Neuronal stem cell (in vitro differentiated cells): ENCODE measurements around the gene OLFM3.

Experiments used
- DNase-seq: peaks from one replicate; pipeline ENCODE4 v3.0.0-alpha.2; 2013; ENCODE audit warnings: low spot score
- H2AFZ ChIP-seq: one replicate; pipeline ENCODE4 v1.6.1; 2013; ENCODE audit warnings: mild to moderate bottlenecking, low read length, inconsistent platforms
- H2AK5ac ChIP-seq: 2 replicates; pipeline ENCODE4 v1.6.1; 2013; ENCODE audit warnings: low read depth, mild to moderate bottlenecking, inconsistent platforms, low read length, moderate library complexity, mixed read lengths
- H2BK120ac ChIP-seq: 2 replicates; pipeline ENCODE4 v1.6.1; 2013; ENCODE audit warnings: low read depth, mild to moderate bottlenecking, inconsistent platforms, low read length, moderate library complexity, mixed read lengths
- H2BK12ac ChIP-seq: one replicate; pipeline ENCODE4 v1.6.1; 2013; ENCODE audit warnings: low read length, inconsistent platforms
- H2BK15ac ChIP-seq: 2 replicates; pipeline ENCODE4 v1.6.1; 2013; ENCODE audit warnings: mild to moderate bottlenecking, low read length, inconsistent platforms, mixed read lengths
- H2BK5ac ChIP-seq: one replicate; pipeline ENCODE4 v1.6.1; 2013; ENCODE audit warnings: inconsistent platforms, mild to moderate bottlenecking, low read length, moderate library complexity
- H3K14ac ChIP-seq: one replicate; pipeline ENCODE4 v1.6.1; 2013; ENCODE audit warnings: low read length, inconsistent platforms
- H3K18ac ChIP-seq: 2 replicates; pipeline ENCODE4 v1.6.1; 2013; ENCODE audit warnings: low read length, inconsistent platforms
- H3K23ac ChIP-seq: 2 replicates; pipeline ENCODE4 v1.6.1; 2013; ENCODE audit warnings: low read depth, mild to moderate bottlenecking, mixed read lengths, low read length, inconsistent platforms; ENCODE audit not compliant: poor library complexity
- H3K27ac ChIP-seq: replicated peaks from 3 replicates; pipeline ENCODE4 v1.5.1; 2013; ENCODE audit warnings: low read length, inconsistent platforms
- H3K27me3 ChIP-seq, 3 experiments: 2 replicates each; pipeline ENCODE4 v1.6.1; 2013; ENCODE audit warnings: low read length in 3 of 3, mild to moderate bottlenecking in 2 of 3, inconsistent platforms in 1 of 3, low read depth in 1 of 3, mixed read lengths in 1 of 3, moderate library complexity in 1 of 3; ENCODE audit not compliant: control insufficient read depth in 3 of 3, insufficient read depth in 3 of 3
- H3K36me3 ChIP-seq, 2 donors: replicated peaks in 1 of 2; 2 replicates each; pipeline ENCODE4 v1.6.1; 2013; ENCODE audit warnings: low read length in 2 of 2; ENCODE audit not compliant: control insufficient read depth in 2 of 2, insufficient read depth in 2 of 2
- H3K4ac ChIP-seq: 2 replicates; pipeline ENCODE4 v1.6.1; 2013; ENCODE audit warnings: inconsistent platforms, mild to moderate bottlenecking, low read length, moderate library complexity
- H3K4me1 ChIP-seq, 2 donors: 1 replicate in 1 of 2; 2 replicates in 1 of 2; pipeline ENCODE4 v1.6.1; 2013; ENCODE audit warnings: low read length in 2 of 2, low read depth in 1 of 2; ENCODE audit not compliant: control insufficient read depth in 2 of 2, insufficient read depth in 1 of 2
- H3K4me2 ChIP-seq: one replicate; pipeline ENCODE4 v1.6.1; 2013; ENCODE audit warnings: mild to moderate bottlenecking, low read length, inconsistent platforms; ENCODE audit not compliant: insufficient read depth, poor library complexity, severe bottlenecking
- H3K4me3 ChIP-seq, 2 donors: 2 replicates each; pipeline ENCODE4 v1.5.1; 2013; ENCODE audit warnings: low read length in 2 of 2, mild to moderate bottlenecking in 2 of 2, inconsistent platforms in 1 of 2, moderate library complexity in 1 of 2
- H3K79me1 ChIP-seq: one replicate; pipeline ENCODE4 v1.6.1; 2013; ENCODE audit warnings: low read depth, mild to moderate bottlenecking, inconsistent platforms, low read length, moderate library complexity
- H3K9ac ChIP-seq: one replicate; pipeline ENCODE4 v1.6.1; 2013; ENCODE audit warnings: mild to moderate bottlenecking, low read depth, low read length, inconsistent platforms; ENCODE audit not compliant: poor library complexity
- H3K9me3 ChIP-seq, 2 donors: replicated peaks in 1 of 2; 2 replicates each; pipeline versions ENCODE3 to v1.6.1; 2013; ENCODE audit warnings: low read length in 2 of 2, mild to moderate bottlenecking in 2 of 2, inconsistent platforms in 1 of 2, low read depth in 1 of 2, mixed read lengths in 1 of 2, moderate library complexity in 1 of 2; ENCODE audit not compliant: control insufficient read depth in 2 of 2, insufficient read depth in 1 of 2
- H4K8ac ChIP-seq: one replicate; pipeline ENCODE4 v1.6.1; 2013; ENCODE audit warnings: low read depth, mild to moderate bottlenecking, inconsistent platforms, low read length, moderate library complexity
- H4K91ac ChIP-seq: one replicate; pipeline ENCODE4 v1.6.1; 2013; ENCODE audit warnings: low read length, low read depth, mild to moderate bottlenecking, inconsistent platforms; ENCODE audit not compliant: poor library complexity
- WGBS, 2 donors: extraction: QIAGEN DNeasy Blood & Tissue Kit; methylation state at CpG; one replicate each; pipeline ENCODE4 v1.1.7; 2013; ENCODE audit warnings: missing lambda C conversion rate in 2 of 2, mixed read lengths in 1 of 2; ENCODE audit not compliant: insufficient read length in 2 of 2, insufficient replicate concordance in 1 of 2; ENCODE audit errors: extremely low coverage in 2 of 2; 5-methylcytosine and 5-hydroxymethylcytosine counted together

Gene OLFM3

DNA sequence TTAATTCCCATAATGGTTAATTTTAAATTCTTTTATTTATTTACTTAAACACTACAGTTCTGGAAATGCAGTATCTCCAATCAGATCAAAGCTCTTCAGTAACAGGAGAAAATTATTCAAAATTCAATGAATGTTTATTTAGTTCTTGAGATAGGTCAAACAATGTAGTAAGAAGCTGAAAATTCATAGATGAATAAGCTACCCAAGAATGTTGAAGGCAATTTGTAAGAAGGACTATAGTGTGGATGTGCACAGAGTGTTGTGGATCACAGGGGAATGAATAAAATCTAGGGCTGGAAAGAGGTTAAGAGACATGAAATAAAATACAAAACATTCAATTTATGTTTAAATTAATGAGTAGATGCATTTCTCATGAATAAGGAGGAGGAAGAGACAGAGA, 72.0 kb downstream of the OLFM3 start:
- no peak overlapping the region for H2BK12ac ChIP-seq
- no peak overlapping the region for H4K91ac ChIP-seq
- H3K14ac ChIP-seq, result no peak overlapping the region
- peaks cover 1 to 6% of the 10 kb centered on the region in 2 donors for H3K4me1 ChIP-seq
- no peak overlapping the region for H2BK120ac ChIP-seq
- no peak overlapping the region for H3K4me2 ChIP-seq
- H2AK5ac ChIP-seq, result no peak overlapping the region
- no peak overlapping the region for H2BK5ac ChIP-seq
- H3K27me3 ChIP-seq, result no peaks in the 10 kb centered on the region
- H2BK15ac ChIP-seq, result no peak overlapping the region
- no peak overlapping the region for H3K18ac ChIP-seq
- H3K9me3 ChIP-seq, result no peaks in the 10 kb centered on the region
- H3K4me3 ChIP-seq, result no peak overlapping the region
- no peak overlapping the region for H3K23ac ChIP-seq
- H3K9ac ChIP-seq, result no peak overlapping the region
- no peak for DNase-seq
- no peak overlapping the region for H3K4ac ChIP-seq
- H3K27ac ChIP-seq, result no peak overlapping the region
- no peak overlapping the region for H4K8ac ChIP-seq
- H2AFZ ChIP-seq, result no peak overlapping the region
- no peaks in the 10 kb centered on the region for H3K79me1 ChIP-seq
- no peaks in the 10 kb centered on the region for H3K36me3 ChIP-seq

GRCh38 chr1:101920577-101920976, 76.1 kb downstream of the OLFM3 start:
- Histone ChIP-seq H3K4me2 (no peak overlapping the region), H3K9ac (no peak overlapping the region), H3K9me3 (no peaks in the 10 kb centered on the region), H3K27me3 (no peaks in the 10 kb centered on the region), H3K18ac (no peak overlapping the region), H2BK12ac (no peak overlapping the region), H3K14ac (no peak overlapping the region), H2BK120ac (no peak overlapping the region), H3K79me1 (no peaks in the 10 kb centered on the region), H2AK5ac (no peak overlapping the region), H2AFZ (peak overlapping the region; percentile 24), H3K4ac (no peak overlapping the region), H2BK15ac (no peak overlapping the region), H4K8ac (no peak overlapping the region), H3K36me3 (no peaks in the 10 kb centered on the region), H3K4me3 (no peak overlapping the region), H3K4me1 (peaks cover 0 to 6% of the 10 kb centered on the region in 2 donors), H3K27ac (no peak overlapping the region), H2BK5ac (no peak overlapping the region), H4K91ac (no peak overlapping the region), H3K23ac (no peak overlapping the region)
- no CpG with 5 or more reads among the region's 1 CpG for WGBS, 2 donors
- no peak for DNase-seq

DNA sequence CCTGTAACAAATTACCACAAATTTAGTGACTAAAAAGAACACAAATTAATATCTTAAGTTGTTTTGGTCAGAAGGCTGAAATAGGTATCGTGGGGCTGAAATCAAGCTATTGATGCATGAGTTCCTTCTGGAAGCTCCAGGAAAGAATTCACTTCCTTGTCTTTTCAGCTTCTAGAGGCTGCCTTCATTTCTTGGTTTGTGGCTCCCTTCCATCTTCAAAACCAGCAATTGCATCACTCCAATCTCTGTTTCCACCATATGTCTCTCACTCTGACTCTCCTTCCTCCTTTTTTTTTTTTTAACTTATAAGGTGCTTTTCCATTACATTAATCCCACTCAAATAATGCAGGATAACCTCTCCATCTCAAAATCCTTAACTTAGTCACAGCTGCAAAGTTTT, 78.4 kb downstream of the OLFM3 start:
- H3K18ac ChIP-seq, result no peak overlapping the region
- H3K4ac ChIP-seq, result no peak overlapping the region
- H3K23ac ChIP-seq, result no peak overlapping the region
- no peak overlapping the region for H4K91ac ChIP-seq
- H2BK120ac ChIP-seq, result no peak overlapping the region
- no peaks in the 10 kb centered on the region for H3K36me3 ChIP-seq
- no peak overlapping the region for H3K4me3 ChIP-seq
- H2AK5ac ChIP-seq, result no peak overlapping the region
- H2BK12ac ChIP-seq, result no peak overlapping the region
- H3K9me3 ChIP-seq, result no peaks in the 10 kb centered on the region
- H3K14ac ChIP-seq, result no peak overlapping the region
- no peaks in the 10 kb centered on the region for H3K79me1 ChIP-seq
- WGBS, 2 donors, result no CpG with 5 or more reads among the region's 1 CpG
- no peak overlapping the region for H3K27ac ChIP-seq
- H4K8ac ChIP-seq, result no peak overlapping the region
- H2BK15ac ChIP-seq, result no peak overlapping the region
- no peak for DNase-seq
- no peak overlapping the region for H3K4me2 ChIP-seq
- H3K27me3 ChIP-seq, result no peaks in the 10 kb centered on the region
- no peak overlapping the region for H3K9ac ChIP-seq
- H2AFZ ChIP-seq, result no peak overlapping the region
- no peak overlapping the region for H2BK5ac ChIP-seq
- H3K4me1 ChIP-seq, result peaks cover 0 to 6% of the 10 kb centered on the region in 2 donors

- WGBS, 2 donors, result no CpG with 5 or more reads among the region's 5 CpGs
- no peaks in the 10 kb centered on the region for H3K9me3 ChIP-seq
Observed at GRCh38 chr1:101915597-101915996, 81.1 kb downstream of the OLFM3 start.

More at GRCh38 chr1:101915597-101915996, 81.1 kb downstream of the OLFM3 start:
- Histone ChIP-seq H3K4me1 (peaks cover 0 to 4% of the 10 kb centered on the region in 2 donors), H3K4ac (no peak overlapping the region), H3K4me3 (no peak overlapping the region), H3K79me1 (no peaks in the 10 kb centered on the region), H2BK12ac (no peak overlapping the region), H2BK120ac (no peak overlapping the region), H3K27me3 (no peaks in the 10 kb centered on the region), H4K91ac (no peak overlapping the region), H3K14ac (no peak overlapping the region), H2AFZ (no peak overlapping the region), H2AK5ac (no peak overlapping the region), H3K9ac (no peak overlapping the region), H2BK15ac (no peak overlapping the region), H3K27ac (no peak overlapping the region), H3K23ac (no peak overlapping the region), H3K18ac (no peak overlapping the region), H3K36me3 (no peaks in the 10 kb centered on the region), H3K4me2 (no peak overlapping the region), H2BK5ac (no peak overlapping the region), H4K8ac (no peak overlapping the region)
- no peak for DNase-seq
